HCT116 (cell line): ENCODE results near the gene FAM53B. TPM values are rescaled to one million over a fixed set of nuclear protein-coding genes. Genes with fewer than 3 reads are reported as not detected.

Experiments
- ATAC-seq: fragments of 200-7000 bp; cut with Tn5 transposase; 2 replicates; pipeline ENCODE4 v1.9.1; 2020; ENCODE audit warnings: mild to moderate bottlenecking, moderate library complexity
- BruUV-seq: library from RNA; stranded (reverse); fragments of 400-500 nt; replicated peaks from 2 replicates; lab custom pipeline; 2021; lab: Mats Ljungman, UMichigan
- CTCF ChIA-PET: fragments of 300-600 bp; sonication (Branson Sonifier 250); formaldehyde crosslinking; loops from one replicate; lab custom pipeline; 2021; ENCODE audit warnings: antibody characterized with exemption; lab: Charles Lee
- POLR2A ChIA-PET: fragments of 300-600, 350-600 bp; sonication (Branson Sonifier 250); formaldehyde crosslinking; loops from one replicate; lab custom pipeline; 2021; ENCODE audit warnings: antibody characterized with exemption; lab: Charles Lee
- RAD21 ChIA-PET, 2 experiments: fragments of 300-600 bp; sonication (Branson Sonifier 250); formaldehyde crosslinking; loops; one replicate each; lab custom pipeline; 2023; ENCODE audit warnings: low total read pairs in 2 of 2; ENCODE audit not compliant: uncharacterized antibody in 2 of 2, unreplicated experiment in 2 of 2, low non-redundant PET in 1 of 2; lab: Charles Lee
- DNase-seq: peaks from one replicate; pipeline ENCODE4 v3.0.0-alpha.2; 2010; ENCODE audit warnings: low read depth, low spot score
- H2AFZ ChIP-seq: fragments of 200-600 bp; shearing (Covaris generic), sonication (generic); 2 replicates; pipeline ENCODE4 v1.6.1; 2017; ENCODE audit warnings: low read depth, mixed run types, mixed read lengths, antibody characterized with exemption, low read length; ENCODE audit not compliant: poor library complexity, severe bottlenecking
- H3K27ac ChIP-seq: 2 replicates; pipeline ENCODE4 v1.5.1; 2012; ENCODE audit warnings: low read depth, low read length
- H3K27me3 ChIP-seq: fragments of 200-600 bp; sonication (generic); 2 replicates; pipeline ENCODE4 v1.6.1; 2016; ENCODE audit warnings: mixed run types, low read length, mixed read lengths; ENCODE audit not compliant: insufficient read depth
- H3K36me3 ChIP-seq, 2 experiments: fragments of 200-500 bp in 1 of 2; fragments of 200-600 bp in 1 of 2; sonication (Bioruptor generic) in 1 of 2; sonication (generic) in 1 of 2; 2 replicates each; pipeline versions ENCODE4 v1.5.1 to v1.6.1; 2014 to 2016; ENCODE audit warnings: low read length in 2 of 2, inconsistent platforms in 1 of 2, mixed read lengths in 1 of 2, mixed run types in 1 of 2; ENCODE audit not compliant: insufficient read depth in 2 of 2, control insufficient read depth in 1 of 2
- H3K4me1 ChIP-seq, 2 experiments: fragments of 200-600 bp in 1 of 2; sonication (generic) in 1 of 2; 2 replicates each; pipeline versions ENCODE4 v1.5.1 to v1.6.1; 2012 to 2017; ENCODE audit warnings: low read length in 2 of 2, inconsistent platforms in 1 of 2, mild to moderate bottlenecking in 1 of 2, mixed read lengths in 1 of 2, mixed run types in 1 of 2, moderate library complexity in 1 of 2; ENCODE audit not compliant: insufficient read depth in 2 of 2, control insufficient read depth in 1 of 2
- H3K4me2 ChIP-seq: fragments of 200-600 bp; sonication (generic); 2 replicates; pipeline ENCODE4 v1.6.1; 2017; ENCODE audit warnings: mixed run types, low read length, mixed read lengths
- H3K4me3 ChIP-seq, 2 experiments: fragments of 200-600 bp in 1 of 2; sonication (generic) in 1 of 2; replicated peaks in 1 of 2; 2 replicates each; pipeline ENCODE4 v1.5.1; 2011 to 2016; ENCODE audit warnings: low read length in 2 of 2, control low read depth in 1 of 2, low read depth in 1 of 2, mild to moderate bottlenecking in 1 of 2, mixed read lengths in 1 of 2, mixed run types in 1 of 2
- H3K79me2 ChIP-seq: fragments of 200-600 bp; sonication (generic); 2 replicates; pipeline ENCODE4 v1.6.1; 2017; ENCODE audit warnings: mild to moderate bottlenecking, mixed run types, low read length, moderate library complexity, mixed read lengths; ENCODE audit not compliant: insufficient read depth
- H3K9ac ChIP-seq: fragments of 200-600 bp; sonication (generic); 2 replicates; pipeline ENCODE4 v1.6.1; 2016; ENCODE audit warnings: low read length, mixed read lengths
- H3K9me2 ChIP-seq: fragments of 200-600 bp; sonication (generic), shearing (Covaris generic); 2 replicates; pipeline ENCODE4 v1.6.1; 2017; ENCODE audit warnings: mixed run types, mild to moderate bottlenecking, moderate library complexity; ENCODE audit not compliant: insufficient read depth
- H3K9me3 ChIP-seq, 2 experiments: fragments of 200-500 bp in 1 of 2; fragments of 200-600 bp in 1 of 2; sonication (Bioruptor generic) in 1 of 2; sonication (generic) in 1 of 2; 2 replicates each; pipeline ENCODE4 v1.6.1; 2014 to 2017; ENCODE audit warnings: low read length in 2 of 2, mixed read lengths in 2 of 2, inconsistent platforms in 1 of 2, low read depth in 1 of 2, mild to moderate bottlenecking in 1 of 2, mixed run types in 1 of 2, moderate library complexity in 1 of 2; ENCODE audit not compliant: control insufficient read depth in 1 of 2, insufficient read depth in 1 of 2
- H4K20me1 ChIP-seq: fragments of 200-600 bp; sonication (generic), shearing (Covaris generic); 2 replicates; pipeline ENCODE4 v1.6.1; 2017; ENCODE audit warnings: mixed run types, mild to moderate bottlenecking, moderate library complexity; ENCODE audit not compliant: insufficient read depth
- ATF3 ChIP-seq: IDR thresholded peaks from 2 replicates; pipeline ENCODE4 v1.6.1; 2012
- EGR1 ChIP-seq: IDR thresholded peaks from 2 replicates; pipeline ENCODE4 v1.6.1; 2012; ENCODE audit warnings: low read depth
- ELF1 ChIP-seq: IDR thresholded peaks from 2 replicates; pipeline ENCODE4 v1.6.1; 2012; ENCODE audit warnings: low read depth, borderline replicate concordance
- MAX ChIP-seq: IDR thresholded peaks from 2 replicates; pipeline ENCODE4 v1.6.1; 2012
- POLR2AphosphoS5 ChIP-seq: IDR thresholded peaks from 2 replicates; pipeline ENCODE4 v1.6.1; 2011; ENCODE audit warnings: mild to moderate bottlenecking, low read depth, low read length, moderate library complexity
- RAD21 ChIP-seq: IDR thresholded peaks from 2 replicates; pipeline ENCODE4 v1.6.1; 2012; ENCODE audit warnings: low read depth, mild to moderate bottlenecking
- SP1 ChIP-seq: IDR thresholded peaks from 2 replicates; pipeline ENCODE4 v1.6.1; 2012; ENCODE audit warnings: low read depth
- TCF7L2 ChIP-seq: IDR thresholded peaks from 2 replicates; pipeline ENCODE4 v1.7.0; 2011; ENCODE audit warnings: borderline replicate concordance, inconsistent platforms; ENCODE audit not compliant: insufficient read depth, insufficient read length; ENCODE audit errors: extremely low read depth
- ZBTB33 ChIP-seq: IDR thresholded peaks from 2 replicates; pipeline ENCODE4 v1.6.1; 2011; ENCODE audit warnings: mild to moderate bottlenecking, low read length, moderate library complexity; ENCODE audit not compliant: insufficient replicate concordance; ENCODE audit errors: extremely low read depth
- intact Hi-C: fragments of 100-400 bp; cut with micrococcal nuclease; formaldehyde crosslinking; loops from 2 replicates; pipeline ENCODE4 v1.10.0; 2022
- total RNA-seq: library from RNA; stranded (reverse); gene quantifications from one replicate; pipeline ENCODE4 v1.2.1, GENCODE V29; 2021; ENCODE audit not compliant: unreplicated experiment

The FAM53B gene
- total RNA-seq, 1 experiment from 2014 or later, result 19.6 TPM

GRCh38 chr10:124725791-124726190 lies 18.4 kb downstream of the FAM53B start:
- Histone ChIP-seq H3K4me2 (no peak overlapping the region), H3K79me2 (no peaks in the 10 kb centered on the region), H3K9me2 (no peaks in the 10 kb centered on the region), H3K4me1 (peaks cover 0 to 16% of the 10 kb centered on the region in 2 experiments; a peak in 1 of 4 replicates), H4K20me1 (no peaks in the 10 kb centered on the region), H2AFZ (no peak overlapping the region), H3K27me3 (no peaks in the 10 kb centered on the region), H3K9ac (no peak overlapping the region), H3K27ac (no peak overlapping the region), H3K36me3 (no peaks in the 10 kb centered on the region), H3K9me3 (no peaks in the 10 kb centered on the region), H3K4me3 (no peak overlapping the region)
- RAD21 ChIA-PET, result no interaction called here
- DNase-seq (no peak), ATAC-seq (no peak)
- no peak for TF ChIP-seq EGR1
- no peak for TF ChIP-seq POLR2AphosphoS5
- no peak for TF ChIP-seq ZBTB33
- no peak for TF ChIP-seq ELF1
- no peak for TF ChIP-seq RAD21
- no peak for TF ChIP-seq ATF3
- TF ChIP-seq MAX, result no peak
- no peak for TF ChIP-seq SP1
- TF ChIP-seq TCF7L2, result no peak
- intact Hi-C loops, result no loop called here
- CTCF ChIA-PET, result interaction anchor here (2.1 kb wide), 1 partner anchor 16 kb away, joined by 10 read pairs; no protein-coding TSS in a partner anchor
- no TSS peak for BruUV-seq
- POLR2A ChIA-PET, result interaction anchor here (1.0 kb wide), 1 partner anchor 16 kb away, joined by 3 read pairs; no protein-coding TSS in a partner anchor
